GM04504 (cell line): ENCODE results near the gene TBL1XR1.
A peak's percentile ranks its signal among the peaks of the same experiment; 100 is the strongest.

ENCODE experiments used
- DNase-seq: peaks from one replicate; pipeline ENCODE4 v3.0.0-alpha.2; 2012; ENCODE audit warnings: low read depth

The TBL1XR1 gene

GRCh38 chr3:177197041-177197726 is at the start of gene TBL1XR1:
TSS of gene TBL1XR1 (minus strand) at chr3:177197482. CDS start at chr3:177064977, 132,505 bp downstream.
- peak; percentile 72 for DNase-seq

- DNase-seq = no peak
These were observed 48.0 kb upstream of the TBL1XR1 start for GRCh38 chr3:177245250-177245649.

GRCh38 chr3:177244606-177245005 is 47.3 kb upstream of the TBL1XR1 start:
- no peak for DNase-seq

- no peak for DNase-seq
These were observed 41.5 kb upstream of the TBL1XR1 start for GRCh38 chr3:177238686-177239216.

GRCh38 chr3:177237206-177237605 is 39.9 kb upstream of the TBL1XR1 start:
- no peak for DNase-seq

GRCh38 chr3:177236704-177237103 is 39.4 kb upstream of the TBL1XR1 start:
- DNase-seq = no peak

- no peak for DNase-seq
These were observed 36.8 kb upstream of the TBL1XR1 start for GRCh38 chr3:177234121-177234520.

GRCh38 chr3:177231242-177231641 is 34.0 kb upstream of the TBL1XR1 start:
- DNase-seq = no peak

- DNase-seq = no peak
These were observed 33.4 kb upstream of the TBL1XR1 start for GRCh38 chr3:177230641-177231040.

- no peak for DNase-seq
These were observed 32.5 kb upstream of the TBL1XR1 start for GRCh38 chr3:177229791-177230190.

- no peak for DNase-seq
These were observed 31.4 kb upstream of the TBL1XR1 start for GRCh38 chr3:177228601-177229190.

- DNase-seq = no peak
These were observed 27.1 kb upstream of the TBL1XR1 start for GRCh38 chr3:177224414-177224813.

GRCh38 chr3:177221744-177222143 is 24.5 kb upstream of the TBL1XR1 start:
- DNase-seq = no peak

GRCh38 chr3:177220136-177220974 is 23.1 kb upstream of the TBL1XR1 start:
- no peak for DNase-seq

- DNase-seq = no peak
These were observed 16.7 kb upstream of the TBL1XR1 start for GRCh38 chr3:177213801-177214535.

- no peak for DNase-seq
These were observed 15.5 kb upstream of the TBL1XR1 start for GRCh38 chr3:177212756-177213155.

GRCh38 chr3:177212278-177212610 is 15.0 kb upstream of the TBL1XR1 start:
- DNase-seq = no peak

- DNase-seq = no peak
These were observed 14.4 kb upstream of the TBL1XR1 start for GRCh38 chr3:177211503-177212277.

GRCh38 chr3:177210744-177211502 is 13.6 kb upstream of the TBL1XR1 start:
- no peak for DNase-seq

GRCh38 chr3:177209509-177209908 is 12.2 kb upstream of the TBL1XR1 start:
- DNase-seq = no peak

- no peak for DNase-seq
These were observed 11.5 kb upstream of the TBL1XR1 start for GRCh38 chr3:177208781-177209180.
